GM21447 (cell line): Measurements from ENCODE around the gene WEE2.
"Not testable (repeated sequence)": the region's sequence is repeated elsewhere in the genome, so short reads cannot be mapped to it uniquely, and the experiment has no call there.

Source experiments
- ATAC-seq: cut with Tn5 transposase; IDR thresholded peaks from one replicate; pipeline ENCODE4 v1.9.1; 2021; ENCODE audit not compliant: unreplicated experiment

WEE2 gene

DNA sequence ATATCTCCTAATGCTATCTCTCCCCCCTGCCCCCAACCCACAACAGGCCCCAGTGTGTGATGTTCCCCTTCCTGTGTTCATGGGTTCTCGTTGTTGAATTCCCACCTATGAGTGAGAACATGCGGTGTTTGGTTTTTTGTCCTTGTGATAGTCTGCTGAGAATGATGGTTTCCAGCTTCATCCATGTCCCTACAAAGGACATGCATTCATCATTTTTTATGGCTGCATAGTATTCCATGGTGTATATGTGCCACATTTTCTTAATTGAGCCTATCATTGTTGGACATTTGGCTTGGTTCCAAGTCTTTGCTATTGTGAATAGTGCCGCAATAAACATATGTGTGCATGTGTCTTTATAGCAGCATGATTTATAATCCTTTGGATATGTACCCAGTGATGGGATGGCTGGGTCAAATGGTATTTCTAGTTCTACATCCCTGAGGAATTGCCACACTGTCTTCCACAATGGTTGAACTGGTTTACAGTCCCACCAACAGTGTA is 62.0 kb downstream of the WEE2 start:
- ATAC-seq: not testable (repeated sequence)

GRCh38 chr7:141776374-141776773 is 68.2 kb downstream of the WEE2 start, which contains the start of gene TAS2R4:
TAS2R4 (plus strand) TSS chr7:141776674; CDS start chr7:141778489, 1,815 bp downstream.
- no peak for ATAC-seq
